ENCODE results near the gene PDCD11.
"Not testable (repeated sequence)": the region's sequence is repeated elsewhere in the genome, so short reads cannot be mapped to it uniquely, and the experiment has no call there.

PDCD11 gene

DNA sequence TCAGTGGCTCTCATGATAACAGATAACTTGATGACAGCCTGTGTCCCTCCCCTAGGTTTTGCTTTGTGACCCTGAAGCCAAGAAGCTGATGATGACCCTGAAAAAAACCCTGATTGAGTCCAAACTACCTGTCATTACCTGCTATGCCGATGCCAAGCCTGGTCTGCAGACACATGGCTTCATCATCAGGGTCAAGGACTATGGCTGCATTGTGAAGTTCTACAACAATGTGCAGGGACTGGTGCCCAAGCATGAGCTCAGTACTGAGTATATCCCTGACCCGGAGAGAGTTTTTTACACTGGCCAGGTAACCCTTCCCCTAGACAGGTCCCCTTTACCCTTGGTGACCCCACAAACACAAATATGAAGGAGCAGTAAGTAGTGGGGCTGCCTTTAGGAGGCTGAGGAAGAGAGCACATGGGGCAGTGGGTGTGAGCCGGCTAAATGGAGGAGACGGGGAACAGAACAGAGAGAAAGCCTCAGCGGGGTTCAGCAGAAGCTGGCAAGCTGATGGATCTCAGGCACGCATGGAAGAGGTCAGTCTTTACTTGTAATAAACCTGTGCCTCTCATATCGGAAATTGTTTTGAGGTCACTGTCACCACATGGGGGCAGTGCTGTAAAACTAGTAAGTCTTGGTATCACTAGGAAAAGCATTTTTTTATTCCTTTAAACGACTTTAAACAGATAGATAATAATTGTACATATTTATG lies 20.2 kb downstream of the PDCD11 start:
- DNase-seq (ENCODE audit: low read depth), result peak; percentile 33

GRCh38 chr10:103417148-103417469 lies 20.7 kb downstream of the PDCD11 start:
- DNase-seq (ENCODE audit: low read depth), result not testable (repeated sequence)

DNA sequence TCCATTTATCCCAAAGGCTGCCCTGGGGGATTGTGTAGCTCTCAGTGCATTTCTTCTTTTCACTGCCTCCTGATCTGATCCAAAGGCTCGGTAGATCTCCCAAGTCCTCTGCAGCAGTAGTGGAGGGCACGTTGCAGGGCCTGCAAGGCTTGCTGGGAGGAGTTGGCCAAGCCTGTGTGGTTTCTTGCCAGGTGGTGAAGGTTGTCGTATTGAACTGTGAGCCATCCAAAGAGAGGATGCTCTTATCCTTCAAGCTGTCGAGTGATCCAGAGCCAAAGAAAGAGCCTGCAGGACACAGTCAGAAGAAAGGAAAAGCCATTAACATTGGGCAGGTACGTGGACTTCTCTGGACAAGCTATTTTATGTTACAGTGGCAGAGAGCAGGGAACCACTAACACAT lies 21.2 kb downstream of the PDCD11 start:
- no peak for DNase-seq (ENCODE audit: low read depth)

GRCh38 chr10:103419101-103419500 lies 22.7 kb downstream of the PDCD11 start:
- DNase-seq (ENCODE audit: low read depth), result no peak

- no peak for DNase-seq (ENCODE audit: low read depth)
Measured at GRCh38 chr10:103423748-103424147, 27.3 kb downstream of the PDCD11 start.

- no peak for DNase-seq (ENCODE audit: low read depth)
Measured at GRCh38 chr10:103427866-103428265, 31.4 kb downstream of the PDCD11 start.

GRCh38 chr10:103428989-103429643 lies 32.7 kb downstream of the PDCD11 start:
- DNase-seq (ENCODE audit: low read depth), result no peak

GRCh38 chr10:103429647-103430046 lies 33.2 kb downstream of the PDCD11 start:
- no peak for DNase-seq (ENCODE audit: low read depth)

DNA sequence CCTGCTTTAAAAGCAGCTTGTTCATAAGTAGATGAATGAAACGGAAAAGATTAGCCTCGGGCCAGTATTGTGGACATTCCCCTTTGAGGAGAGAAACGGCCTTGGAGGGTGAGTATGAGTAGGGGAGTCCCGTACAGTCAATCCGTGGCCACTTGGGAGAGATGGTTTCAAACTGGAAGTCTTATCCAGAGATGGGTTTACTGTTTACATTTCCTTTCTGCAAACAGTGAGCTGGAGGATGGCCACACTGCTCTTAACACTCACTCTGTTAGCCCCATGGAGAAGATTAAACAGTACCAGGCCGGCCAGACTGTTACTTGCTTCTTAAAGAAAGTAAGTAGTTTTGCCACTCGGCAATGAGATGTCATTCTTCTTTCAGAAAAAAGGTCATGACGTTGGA lies 35.5 kb downstream of the PDCD11 start:
- DNase-seq (ENCODE audit: low read depth), result no peak

DNA sequence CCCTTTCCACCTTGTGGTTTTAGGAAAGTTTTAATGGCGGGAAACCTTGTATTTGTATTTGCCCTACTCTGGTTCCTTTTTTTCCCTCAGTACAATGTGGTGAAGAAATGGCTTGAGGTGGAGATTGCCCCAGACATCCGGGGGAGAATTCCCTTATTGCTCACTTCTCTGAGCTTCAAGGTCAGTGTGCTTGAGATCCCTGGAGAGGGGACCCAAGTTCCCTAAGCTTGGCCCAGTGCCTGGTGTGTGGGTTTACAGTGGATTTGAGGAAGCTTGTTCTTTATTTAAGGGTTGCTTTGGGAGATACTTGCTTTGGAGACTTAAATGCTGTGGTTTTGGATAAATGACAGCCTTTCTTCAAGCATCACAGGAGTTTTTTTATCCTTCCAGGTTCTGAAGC lies 37.4 kb downstream of the PDCD11 start:
- no peak for DNase-seq (ENCODE audit: low read depth)

DNA sequence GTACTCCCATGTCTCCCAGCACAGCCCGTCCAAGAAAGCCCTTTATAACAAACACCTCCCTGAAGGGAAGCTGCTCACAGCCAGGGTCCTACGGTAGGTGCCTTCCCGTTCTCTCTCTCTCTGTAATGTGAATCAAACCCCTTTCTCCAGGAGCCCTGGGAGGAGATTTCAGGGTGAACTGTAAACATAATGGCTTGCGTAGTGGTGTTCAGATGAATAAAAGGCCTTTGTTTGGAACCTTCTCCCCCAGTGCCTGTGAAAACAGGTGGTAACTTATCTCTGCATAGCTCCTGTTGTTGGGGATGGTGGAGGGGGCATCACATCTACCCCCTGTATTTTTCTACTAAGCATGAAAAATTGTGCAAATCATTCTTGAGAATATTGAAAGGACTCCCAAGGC lies 43.4 kb downstream of the PDCD11 start:
- DNase-seq (ENCODE audit: low read depth), result no peak

- no peak for DNase-seq (ENCODE audit: low read depth)
Measured at GRCh38 chr10:103440416-103440815, 44.0 kb downstream of the PDCD11 start.

DNA sequence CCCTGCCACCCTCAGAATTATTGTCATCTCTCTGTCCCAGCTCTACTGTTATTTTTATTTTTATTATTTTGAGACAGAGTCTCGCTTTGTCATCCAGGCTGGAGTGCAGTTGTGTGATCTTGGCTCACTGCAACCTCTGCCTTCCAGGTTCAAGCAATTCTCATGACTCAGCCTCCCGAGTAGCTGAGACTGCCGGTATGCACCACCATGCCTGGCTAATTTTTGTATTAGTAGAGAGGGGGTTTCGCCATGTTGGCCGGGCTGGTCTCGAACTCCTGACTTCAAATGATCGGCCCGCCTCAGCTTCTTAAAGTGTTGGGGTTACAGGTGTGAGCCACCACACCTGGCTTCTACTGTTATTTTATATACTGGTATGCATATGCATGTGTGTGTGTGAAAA lies 44.8 kb downstream of the PDCD11 start:
- no peak for DNase-seq (ENCODE audit: low read depth)

- DNase-seq (ENCODE audit: low read depth), result no peak
Measured at GRCh38 chr10:103441611-103442010, 45.2 kb downstream of the PDCD11 start.

DNA sequence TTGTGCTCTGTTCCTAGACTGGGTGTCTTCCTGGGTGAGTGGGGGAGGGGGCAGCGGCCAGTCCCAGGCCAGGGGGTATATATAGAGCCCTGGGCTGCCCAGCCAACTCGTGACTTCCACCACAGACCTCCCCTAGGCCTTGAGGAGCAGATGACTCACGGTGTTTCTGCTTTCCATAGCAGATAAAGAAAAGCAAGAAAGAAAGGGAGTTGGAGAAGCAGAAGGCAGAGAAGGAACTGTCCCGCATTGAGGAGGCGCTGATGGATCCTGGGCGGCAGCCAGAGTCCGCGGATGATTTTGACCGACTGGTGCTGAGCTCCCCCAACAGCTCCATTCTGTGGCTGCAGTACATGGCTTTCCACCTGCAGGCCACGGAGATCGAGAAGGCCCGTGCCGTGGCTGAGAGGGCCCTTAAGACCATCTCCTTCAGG lies 45.6 kb downstream of the PDCD11 start:
- no peak for DNase-seq (ENCODE audit: low read depth)

DNA sequence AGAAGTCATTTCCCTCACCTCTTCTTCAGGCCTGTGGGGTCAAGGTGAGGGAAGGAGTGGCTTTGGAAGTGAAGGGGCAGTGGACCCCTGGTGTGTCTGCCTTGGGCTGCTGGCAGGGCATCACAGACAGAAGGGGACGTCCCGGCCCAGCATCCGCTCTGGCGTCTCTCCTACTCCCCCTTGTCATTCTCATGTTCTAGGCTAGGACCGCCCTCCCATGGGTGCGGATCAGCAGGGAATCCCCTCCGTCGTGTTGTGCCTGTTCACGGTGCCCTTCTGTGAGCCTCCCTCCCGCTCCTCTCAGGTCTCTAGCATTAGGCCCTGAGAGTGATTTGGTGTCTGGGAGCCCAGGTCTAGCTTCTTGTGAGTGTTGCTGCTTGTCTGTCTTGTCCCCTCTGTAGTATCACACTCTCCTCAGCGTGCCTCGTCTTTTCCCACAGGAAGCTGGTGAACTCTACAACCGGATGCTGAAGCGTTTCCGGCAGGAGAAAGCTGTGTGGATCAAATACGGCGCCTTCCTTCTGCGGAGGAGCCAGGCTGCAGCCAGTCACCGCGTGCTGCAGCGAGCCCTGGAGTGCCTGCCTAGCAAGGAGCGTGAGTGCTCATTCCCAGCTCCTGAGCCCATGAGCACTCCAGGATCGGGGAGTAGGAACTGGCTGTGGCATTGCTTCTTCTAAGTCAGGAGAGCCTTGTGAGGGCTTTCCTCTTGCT lies 47.2 kb downstream of the PDCD11 start:
- no peak for DNase-seq (ENCODE audit: low read depth)

DNA sequence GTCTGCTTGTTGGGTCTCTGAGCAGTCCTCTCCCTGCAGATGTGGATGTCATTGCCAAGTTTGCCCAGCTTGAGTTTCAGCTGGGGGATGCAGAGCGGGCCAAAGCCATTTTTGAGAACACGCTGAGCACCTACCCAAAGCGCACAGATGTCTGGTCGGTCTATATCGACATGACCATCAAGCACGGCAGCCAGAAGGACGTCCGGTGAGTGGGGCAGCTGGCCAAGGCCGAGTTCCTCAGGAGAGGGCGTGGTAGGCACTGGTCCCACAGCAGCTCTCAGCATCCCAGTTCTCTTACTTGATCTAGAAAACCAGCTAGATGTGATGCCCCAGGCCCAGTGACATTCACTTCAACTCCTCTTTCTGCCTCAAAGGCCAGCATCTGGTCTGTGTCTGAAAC lies 48.1 kb downstream of the PDCD11 start:
- DNase-seq (ENCODE audit: low read depth), result no peak

DNA sequence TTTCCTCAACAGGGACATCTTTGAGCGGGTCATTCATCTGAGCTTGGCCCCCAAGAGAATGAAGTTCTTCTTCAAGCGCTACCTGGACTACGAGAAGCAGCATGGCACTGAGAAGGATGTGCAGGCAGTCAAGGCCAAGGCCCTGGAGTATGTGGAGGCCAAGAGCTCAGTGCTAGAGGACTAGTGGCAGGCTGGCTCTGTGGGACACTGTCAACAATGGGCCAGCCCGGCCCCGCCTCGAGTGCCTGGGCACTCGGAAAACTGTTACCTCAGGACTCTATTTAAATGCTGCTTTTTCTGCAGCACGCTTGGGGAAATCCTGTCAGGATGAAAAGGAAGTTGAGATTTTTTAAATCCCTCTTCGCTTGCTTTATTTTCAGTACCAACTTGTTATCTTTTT lies 48.9 kb downstream of the PDCD11 start:
- no peak for DNase-seq (ENCODE audit: low read depth)

DNA sequence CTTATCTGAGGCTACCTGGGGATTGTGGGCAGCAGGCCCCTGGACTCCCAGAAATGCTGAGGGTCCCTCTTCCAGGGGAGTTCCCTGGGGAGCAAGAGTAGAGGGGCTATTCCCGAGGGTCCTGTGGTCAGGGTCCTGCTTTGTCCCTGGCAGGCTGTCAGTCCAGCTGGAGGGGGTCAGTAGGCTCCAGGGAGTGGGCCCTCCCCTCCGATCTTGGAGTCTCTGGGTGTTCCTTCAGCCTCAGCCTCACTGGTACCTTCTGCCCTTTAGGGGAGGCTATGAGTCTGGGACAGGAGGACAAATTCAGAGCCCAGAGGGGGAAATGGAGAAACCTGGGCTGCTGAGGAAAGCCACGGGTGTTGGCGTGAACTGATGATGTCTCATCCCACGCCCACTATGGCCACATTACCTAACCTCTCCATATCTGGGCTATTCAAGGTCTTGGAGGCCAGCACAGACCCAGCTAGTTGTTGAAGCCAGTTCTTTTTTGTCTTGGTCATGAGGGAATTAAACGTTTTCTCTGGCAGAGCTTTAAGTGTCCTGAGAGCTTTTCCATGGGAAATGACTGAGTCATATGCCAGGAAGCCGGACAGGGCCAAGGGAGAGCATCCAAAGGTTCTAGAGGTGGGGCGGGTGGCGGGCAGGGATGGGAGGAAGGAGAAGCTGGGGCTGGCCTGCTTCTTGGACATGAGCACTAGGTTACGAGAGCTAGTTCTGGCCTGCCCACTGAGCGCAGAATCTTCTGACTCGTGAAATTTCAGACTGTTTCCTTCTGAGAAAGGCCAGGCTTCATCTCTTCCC lies 49.5 kb downstream of the PDCD11 start:
- DNase-seq (ENCODE audit: low read depth), result no peak

DNA sequence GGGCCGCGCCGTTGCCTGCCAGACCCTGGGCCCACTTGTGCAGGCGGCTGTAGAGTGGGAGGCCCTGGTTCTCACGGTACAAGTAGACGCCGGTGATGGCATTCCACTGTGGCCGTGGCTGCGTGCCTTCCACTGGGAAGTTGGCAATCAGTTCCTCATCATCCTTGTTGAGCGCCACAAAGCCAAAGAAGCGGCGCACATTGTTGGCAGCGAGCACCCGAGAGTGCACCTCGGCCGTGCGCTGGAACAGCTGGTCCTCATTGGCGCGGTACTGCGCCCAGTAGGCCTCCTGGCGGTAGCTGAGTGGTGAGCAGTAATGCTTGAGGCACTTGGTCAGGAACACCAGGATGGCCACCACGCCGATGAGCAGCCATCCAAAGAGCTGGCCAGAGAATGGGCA lies 50.8 kb downstream of the PDCD11 start:
- DNase-seq (ENCODE audit: low read depth), result no peak

DNA sequence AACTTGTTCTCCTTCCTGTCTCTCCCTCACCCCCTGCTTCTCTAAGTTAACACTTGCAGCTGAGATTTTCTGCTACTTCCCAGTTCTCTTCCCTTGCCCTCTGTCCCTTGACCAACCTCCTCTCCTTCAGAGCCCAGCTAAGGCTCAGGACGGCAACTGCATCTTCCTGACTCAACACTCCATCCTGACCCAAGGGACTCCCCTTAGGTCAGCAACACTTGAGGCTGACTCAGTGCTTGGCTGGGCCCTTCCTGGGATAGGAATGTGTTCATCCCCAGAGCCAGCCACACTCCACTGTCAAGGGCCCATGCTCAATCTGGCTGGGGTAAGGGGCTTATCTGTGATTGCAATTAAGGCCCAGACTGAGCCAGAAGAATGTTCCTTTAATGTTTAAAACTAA lies 52.3 kb downstream of the PDCD11 start:
- DNase-seq (ENCODE audit: low read depth), result no peak
